Caki2 (cell line): ENCODE measurements around the gene ARFGEF3. TPM values are rescaled to one million over a fixed set of nuclear protein-coding genes. Genes with fewer than 3 reads are reported as not detected.
"Not testable (repeated sequence)": the region's sequence is repeated elsewhere in the genome, so short reads cannot be mapped to it uniquely, and the experiment has no call there.

ENCODE experiments used
- DNase-seq: peaks from one replicate; pipeline ENCODE4 v3.0.0-alpha.2; 2015; ENCODE audit warnings: low read depth
- in situ Hi-C: cut with HindIII; loops from 2 replicates; pipeline ENCODE4 v1.10.0; 2016; ENCODE audit warnings: low sequenced_read_pairs, low pct_unique_long_range_greater_than_20kb, mixed read lengths
- total RNA-seq: library from RNA; depleted of rRNA; stranded (reverse); fragments of >200 nt; shearing (Covaris generic); gene quantifications from 2 replicates; pipeline ENCODE4 v1.2.3, GENCODE V29; 2014; ENCODE audit warnings: low replicate concordance; rRNA removed

The ARFGEF3 gene
- 4.5 and 5.5 TPM in 2 replicates for total RNA-seq

GRCh38 chr6:138161338-138162110 is at the start of gene ARFGEF3:
ARFGEF3 (plus strand) TSS chr6:138161939; CDS start chr6:138162087, 148 bp downstream.
- in situ Hi-C loops, result no loop called here
- DNase-seq, result peak; percentile 69

GRCh38 chr6:138113588-138114210 is 48.0 kb upstream of the ARFGEF3 start:
- in situ Hi-C loops, result no loop called here
- DNase-seq, result no peak

GRCh38 chr6:138115201-138115600 is 46.5 kb upstream of the ARFGEF3 start:
- in situ Hi-C loops, result no loop called here
- DNase-seq, result no peak

GRCh38 chr6:138115877-138116660 is 45.7 kb upstream of the ARFGEF3 start:
- in situ Hi-C loops, result no loop called here
- peak; percentile 62 for DNase-seq

- no peak for DNase-seq
- in situ Hi-C loops, result no loop called here
Measured at GRCh38 chr6:138116661-138116999, 45.1 kb upstream of the ARFGEF3 start.

GRCh38 chr6:138117376-138117914 is 44.3 kb upstream of the ARFGEF3 start:
- no peak for DNase-seq
- in situ Hi-C loops, result no loop called here

- in situ Hi-C loops, DNase-seq: not testable (repeated sequence)
Measured at GRCh38 chr6:138119229-138119628, 42.5 kb upstream of the ARFGEF3 start.

GRCh38 chr6:138119976-138120375 is 41.8 kb upstream of the ARFGEF3 start:
- DNase-seq, result no peak
- in situ Hi-C loops, result no loop called here

GRCh38 chr6:138124096-138124495 is 37.6 kb upstream of the ARFGEF3 start:
- DNase-seq, result no peak
- in situ Hi-C loops, result no loop called here

GRCh38 chr6:138128096-138128495 is 33.6 kb upstream of the ARFGEF3 start:
- in situ Hi-C loops, result no loop called here
- DNase-seq, result no peak

GRCh38 chr6:138129190-138129589 is 32.5 kb upstream of the ARFGEF3 start:
- no peak for DNase-seq
- in situ Hi-C loops, result no loop called here

GRCh38 chr6:138142806-138143205 is 18.9 kb upstream of the ARFGEF3 start:
- DNase-seq, result no peak
- in situ Hi-C loops, result no loop called here

- DNase-seq, result no peak
- in situ Hi-C loops, result no loop called here
Measured at GRCh38 chr6:138145402-138145801, 16.3 kb upstream of the ARFGEF3 start.

GRCh38 chr6:138146544-138146943 is 15.2 kb upstream of the ARFGEF3 start:
- in situ Hi-C loops, result no loop called here
- no peak for DNase-seq

GRCh38 chr6:138155443-138155842 is 6.3 kb upstream of the ARFGEF3 start:
- in situ Hi-C loops, result no loop called here
- DNase-seq, result no peak

GRCh38 chr6:138157986-138158638 is 3.6 kb upstream of the ARFGEF3 start:
- in situ Hi-C loops, result no loop called here
- peak; percentile 19 for DNase-seq

- DNase-seq, result no peak
- in situ Hi-C loops, result no loop called here
Measured at GRCh38 chr6:138159246-138159645, 2.5 kb upstream of the ARFGEF3 start.

GRCh38 chr6:138160329-138161087 is 1.2 kb upstream of the ARFGEF3 start:
- no peak for DNase-seq
- in situ Hi-C loops, result no loop called here
